Forelimb muscle (tissue), 1 donor: ENCODE data around the gene RABEP1. TPM values are rescaled to one million over a fixed set of nuclear protein-coding genes. Genes with fewer than 3 reads are reported as not detected.
"Not testable (repeated sequence)": the region's sequence is repeated elsewhere in the genome, so short reads cannot be mapped to it uniquely, and the experiment has no call there.

Source experiments
- DNase-seq: peaks from one replicate; pipeline ENCODE4 v3.0.0-alpha.2; 2013; ENCODE audit warnings: low read depth
- polyA plus RNA-seq: library from polyadenylated mRNA; unstranded; fragments of 120-200 nt; gene quantifications from one replicate; pipeline ENCODE4 v1.2.1, GENCODE V29; 2013; ENCODE audit not compliant: insufficient read length

The RABEP1 gene
- polyA plus RNA-seq, 1 donor = 56.7 TPM

GRCh38 chr17:5419959-5420653 is 138.0 kb downstream of the RABEP1 start, which contains the start of gene RPAIN:
Gene RPAIN, plus strand, starts transcription at chr17:5420182. Its CDS starts 29 bp downstream, at chr17:5420211.
- DNase-seq = peak; percentile 60

- no peak for DNase-seq
These were observed 140.4 kb downstream of the RABEP1 start for GRCh38 chr17:5422505-5422904.

GRCh38 chr17:5424909-5425308 is 142.8 kb downstream of the RABEP1 start:
- no peak for DNase-seq

GRCh38 chr17:5425826-5426225 is 143.7 kb downstream of the RABEP1 start:
- DNase-seq = no peak

- DNase-seq = no peak
These were observed 147.3 kb downstream of the RABEP1 start for GRCh38 chr17:5429191-5429887.

- no peak for DNase-seq
These were observed 148.4 kb downstream of the RABEP1 start for GRCh38 chr17:5430413-5430999.

- not testable (repeated sequence) for DNase-seq
These were observed 149.2 kb downstream of the RABEP1 start for GRCh38 chr17:5431234-5431633.

- DNase-seq = no peak
These were observed 150.0 kb downstream of the RABEP1 start for GRCh38 chr17:5431949-5432556.

GRCh38 chr17:5434984-5435383 is 152.9 kb downstream of the RABEP1 start:
- DNase-seq = no peak

Other genes with a start within 250 kb of the RABEP1 start
- 0.08 TPM for gene SLC52A1, start 246.9 kb upstream of the RABEP1 start, polyA plus RNA-seq
- gene ZFP3, start 203.8 kb upstream of the RABEP1 start, polyA plus RNA-seq = 11.8 TPM
- gene ZNF232, start 170.4 kb upstream of the RABEP1 start, polyA plus RNA-seq = 24.4 TPM
- gene USP6, start 166.3 kb upstream of the RABEP1 start, polyA plus RNA-seq = 30.0 TPM
- 11.2 TPM for gene ZNF594, start 90.4 kb upstream of the RABEP1 start, polyA plus RNA-seq
- 1.2 TPM for gene SCIMP, start 47.4 kb upstream of the RABEP1 start, polyA plus RNA-seq
- gene NUP88, start 137.4 kb downstream of the RABEP1 start, polyA plus RNA-seq = 49.7 TPM
- 50.7 TPM for gene RPAIN, start 137.9 kb downstream of the RABEP1 start, polyA plus RNA-seq
- 113 TPM for gene C1QBP, start 156.9 kb downstream of the RABEP1 start, polyA plus RNA-seq
- 12.9 TPM for gene DHX33, start 186.7 kb downstream of the RABEP1 start, polyA plus RNA-seq
- 43.9 TPM for gene DERL2, start 203.9 kb downstream of the RABEP1 start, polyA plus RNA-seq
- 21.8 TPM for gene MIS12, start 204.3 kb downstream of the RABEP1 start, polyA plus RNA-seq